HCT116 (cell line): ENCODE measurements around the gene EIF3F.

ENCODE experiments used
- CTCF ChIP-seq, 3 experiments: fragments of 200-600 bp in 1 of 3; sonication (generic) in 1 of 3; IDR thresholded peaks in 2 of 3; conservative IDR thresholded peaks in 1 of 3; 2 replicates each; pipeline ENCODE4 v1.5.1; 2012 to 2017; ENCODE audit warnings: low read depth in 2 of 3, low read length in 2 of 3, antibody characterized with exemption in 1 of 3, borderline replicate concordance in 1 of 3, control low read depth in 1 of 3, mild to moderate bottlenecking in 1 of 3, mixed read lengths in 1 of 3, mixed run types in 1 of 3, moderate library complexity in 1 of 3; ENCODE audit not compliant: insufficient read depth in 1 of 3
- EZH2 ChIP-seq: fragments of 200-600 bp; sonication (generic); IDR thresholded peaks from 2 replicates; pipeline ENCODE4 v1.6.1; 2017; ENCODE audit warnings: antibody characterized with exemption, mixed run types
- POLR2A ChIP-seq: IDR thresholded peaks from 2 replicates; pipeline ENCODE4 v1.7.0; 2011; ENCODE audit warnings: borderline replicate concordance; ENCODE audit not compliant: insufficient read depth, insufficient read length; ENCODE audit errors: extremely low read depth
- POLR2AphosphoS5 ChIP-seq: IDR thresholded peaks from 2 replicates; pipeline ENCODE4 v1.6.1; 2011; ENCODE audit warnings: mild to moderate bottlenecking, low read depth, low read length, moderate library complexity
- SRF ChIP-seq: IDR thresholded peaks from 2 replicates; pipeline ENCODE4 v1.6.1; 2012; ENCODE audit warnings: low read depth
- YY1 ChIP-seq: IDR thresholded peaks from 2 replicates; pipeline ENCODE4 v1.6.1; 2011; ENCODE audit warnings: low read length, low read depth, moderate library complexity, mild to moderate bottlenecking; ENCODE audit not compliant: insufficient replicate concordance; ENCODE audit errors: extremely low read depth
- ZNF274 ChIP-seq: fragments of 200-500 bp; sonication (Bioruptor generic); IDR thresholded peaks from 2 replicates; pipeline ENCODE4 v1.6.1; 2014; ENCODE audit warnings: mild to moderate bottlenecking, low read depth, low read length, inconsistent platforms

GRCh38 chr11:7969756-7970646 lies 17.1 kb upstream of the EIF3F start:
- TF ChIP-seq EZH2 (no peak), CTCF (IDR thresholded peaks at IDR 0.05 in 2 of 3, conservative IDR thresholded peaks at IDR 0.05 in 1 of 3; ENCODE audit: borderline replicate concordance in 1 of 3, insufficient read depth in 1 of 3, low read depth in 2 of 3, low read length in 2 of 3) (no peak), POLR2A (no peak), SRF (no peak), POLR2AphosphoS5 (no peak), YY1 (no peak), ZNF274 (no peak)
